GM18519 (cell line): ENCODE data around the gene TPBG.
"Not testable (repeated sequence)": the region's sequence is repeated elsewhere in the genome, so short reads cannot be mapped to it uniquely, and the experiment has no call there.

ENCODE experiments used
- ATAC-seq: cut with Tn5 transposase; IDR thresholded peaks from one replicate; pipeline ENCODE4 v1.9.1; 2021; ENCODE audit warnings: mild to moderate bottlenecking, moderate library complexity; ENCODE audit not compliant: unreplicated experiment, low FRiP score

Gene TPBG

DNA sequence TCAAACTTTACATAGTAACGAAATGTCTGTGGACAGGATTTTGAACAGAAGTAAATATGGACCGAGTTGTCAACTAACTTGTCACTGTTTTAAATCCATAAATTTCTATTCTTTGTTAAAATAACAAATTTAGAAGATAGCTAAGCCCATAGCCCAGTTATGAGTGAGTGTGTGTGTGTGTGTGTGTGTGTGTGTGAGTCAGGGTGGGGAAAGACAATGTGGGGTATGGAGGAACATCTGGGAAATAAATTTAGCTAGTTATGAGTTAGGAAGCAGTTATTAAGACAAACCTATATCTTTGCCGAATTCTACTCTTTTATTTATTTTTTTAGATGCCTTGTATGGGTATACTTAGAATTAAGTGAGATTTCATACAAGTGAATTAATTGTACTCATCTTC, 9.0 kb downstream of the TPBG start:
- no peak for ATAC-seq

DNA sequence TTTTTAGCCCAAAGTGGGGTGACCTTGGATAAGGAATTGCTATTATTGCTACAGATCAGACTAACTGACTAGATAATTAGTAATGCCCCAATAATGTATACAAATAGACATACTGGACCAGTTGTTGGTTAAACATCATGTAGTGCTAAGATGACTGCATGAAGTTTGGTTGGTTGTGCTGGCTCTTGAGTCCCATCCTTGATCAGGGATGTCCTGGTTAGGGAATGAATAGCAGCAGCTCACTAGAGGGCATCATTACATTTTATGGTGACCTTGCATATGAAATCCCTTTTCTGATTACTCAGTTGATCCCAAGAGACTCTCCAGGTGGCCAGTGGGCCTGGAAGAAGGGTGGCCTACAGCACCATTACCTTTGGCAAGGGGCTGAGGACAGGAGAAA, 10.9 kb downstream of the TPBG start:
- no peak for ATAC-seq

DNA sequence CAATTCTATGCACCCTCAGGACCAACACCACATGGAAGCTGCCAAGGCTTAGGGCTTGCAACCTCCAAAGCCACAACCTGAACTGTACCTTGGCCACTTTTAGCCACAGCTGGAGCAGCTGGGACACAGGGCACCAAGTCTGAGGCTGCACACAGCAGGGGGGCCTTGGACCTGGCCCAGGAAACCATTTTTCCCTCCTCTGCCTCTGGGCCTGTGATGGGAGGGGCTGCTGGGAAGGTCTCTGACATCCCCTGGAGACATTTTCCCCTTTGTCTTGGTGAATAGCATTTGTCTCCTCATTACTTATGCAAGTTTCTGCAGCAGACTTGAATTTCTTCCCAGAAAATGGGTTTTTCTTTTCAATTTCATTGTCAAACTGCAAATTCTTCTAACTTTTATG, 13.0 kb downstream of the TPBG start:
- no peak for ATAC-seq

DNA sequence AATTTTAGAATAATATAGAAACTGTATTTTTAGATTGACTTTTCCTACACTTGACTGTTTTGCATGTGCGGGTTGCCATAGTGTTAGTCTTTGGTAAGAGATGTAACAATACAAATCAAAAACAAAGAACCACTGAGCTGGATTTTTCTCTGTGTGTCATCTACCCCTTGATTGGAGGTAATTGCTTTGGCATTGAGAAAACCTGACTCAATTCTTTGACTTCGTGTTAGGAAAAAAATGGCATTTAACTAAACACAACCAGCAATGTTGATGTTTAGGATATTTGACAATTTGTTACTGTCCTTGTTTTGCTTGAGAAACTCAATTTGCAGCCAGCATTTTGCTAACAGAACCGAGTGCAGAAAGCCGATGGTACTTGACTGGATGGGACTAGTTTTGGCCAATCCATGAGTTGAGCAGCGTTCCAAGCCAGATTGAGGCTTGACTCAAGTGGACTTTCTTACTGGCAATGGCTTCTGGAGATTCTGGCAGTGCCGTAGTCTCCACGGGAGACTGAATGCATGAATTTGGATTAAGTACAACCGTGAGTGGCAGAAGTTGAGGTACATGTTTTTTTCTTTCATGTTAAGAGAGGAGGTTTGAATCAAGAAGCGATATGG, 17.1 kb downstream of the TPBG start:
- no peak for ATAC-seq

DNA sequence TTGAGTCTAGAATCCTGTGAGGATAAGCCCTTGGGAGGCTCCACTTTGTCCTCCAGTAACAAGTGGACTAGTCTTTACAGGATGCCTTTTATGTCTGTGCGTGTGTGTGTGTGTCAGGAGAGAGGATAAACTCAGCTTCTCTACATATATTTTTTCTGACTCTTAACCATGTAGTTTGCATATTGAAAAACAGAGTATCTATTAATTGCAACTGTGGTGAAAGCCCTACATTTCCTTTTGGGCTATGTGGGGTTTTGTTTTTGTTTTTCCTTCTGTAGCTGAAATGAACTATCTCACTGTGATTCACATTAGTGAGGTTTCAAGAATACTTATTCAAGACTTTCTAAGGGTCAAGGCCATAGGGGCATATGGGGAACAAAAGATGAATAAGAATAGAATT, 17.7 kb downstream of the TPBG start:
- ATAC-seq: peak; percentile 82

DNA sequence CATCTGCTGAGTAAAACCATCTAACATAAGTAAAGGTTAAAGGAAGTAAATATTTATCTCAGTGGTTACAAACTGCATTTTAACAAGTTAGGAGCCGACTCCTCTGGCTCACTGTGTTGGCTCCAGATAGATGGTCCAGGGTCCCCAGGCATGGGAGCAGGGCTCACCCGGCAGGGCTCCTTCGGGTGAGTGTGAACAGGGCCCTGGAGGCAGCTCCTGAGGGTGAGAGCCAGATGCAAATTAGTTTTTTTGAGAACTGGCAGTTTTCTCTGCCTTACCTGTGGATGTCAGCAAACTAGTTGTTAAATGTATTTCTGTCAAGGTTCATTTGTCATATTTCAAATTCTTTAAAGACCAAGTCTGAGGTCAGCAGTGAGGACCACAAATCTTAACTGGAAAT, 21.5 kb downstream of the TPBG start:
- no peak for ATAC-seq

DNA sequence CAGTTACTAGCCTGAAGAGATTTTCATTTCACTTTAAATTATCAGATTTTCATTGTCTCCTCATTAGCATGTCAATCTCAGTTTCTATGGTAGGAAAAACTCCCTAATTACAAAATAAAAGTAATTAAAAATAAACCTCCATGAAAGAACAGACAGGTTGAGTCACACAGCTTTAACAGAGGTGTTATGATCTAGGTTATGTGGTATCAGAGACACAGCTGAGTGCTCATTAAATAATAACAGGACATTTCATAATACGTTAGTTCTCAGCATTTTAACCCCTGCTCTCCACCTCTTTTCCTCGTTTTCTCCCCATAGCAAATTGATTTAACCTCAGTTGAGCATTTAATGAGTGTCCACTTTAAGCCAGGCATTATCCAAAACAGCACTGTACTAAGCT, 21.9 kb downstream of the TPBG start:
- no peak for ATAC-seq

DNA sequence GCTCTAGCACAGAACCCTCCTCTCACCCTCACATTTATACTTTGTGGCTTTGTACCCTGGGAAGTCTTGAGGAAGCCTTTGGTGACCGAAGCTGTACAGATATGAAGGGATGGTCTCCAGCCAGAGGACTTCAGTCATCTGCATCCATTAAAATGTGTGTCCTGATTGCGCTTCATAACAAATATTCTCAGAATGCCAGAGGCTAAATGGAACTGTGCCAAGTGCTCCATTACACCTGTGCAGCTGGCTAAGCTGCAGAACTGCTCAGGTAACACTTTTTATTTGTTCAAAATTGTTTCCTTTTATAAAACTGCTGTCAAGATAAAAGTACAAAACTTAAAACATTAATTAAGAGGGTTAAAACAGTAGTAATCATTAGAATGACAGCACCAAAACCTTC, 22.3 kb downstream of the TPBG start:
- ATAC-seq: no peak

DNA sequence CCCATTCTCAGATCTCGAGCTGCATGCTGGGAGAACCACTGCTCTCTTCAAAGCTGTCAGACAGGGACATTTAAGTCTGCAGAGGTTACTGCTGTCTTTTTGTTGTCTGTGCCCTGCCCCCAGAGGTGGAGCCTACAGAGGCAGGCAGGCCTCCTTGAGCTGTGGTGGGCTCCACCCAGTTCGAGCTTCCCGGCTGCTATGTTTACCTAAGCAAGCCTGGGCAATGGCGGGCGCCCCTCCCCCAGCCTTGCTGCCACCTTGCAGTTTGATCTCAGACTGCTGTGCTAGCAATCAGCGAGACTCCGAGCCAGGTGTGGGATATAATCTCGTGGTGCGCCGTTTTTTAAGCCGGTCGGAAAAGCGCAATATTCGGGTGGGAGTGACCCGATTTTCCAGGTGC, 31.2 kb downstream of the TPBG start:
- not testable (repeated sequence) for ATAC-seq

DNA sequence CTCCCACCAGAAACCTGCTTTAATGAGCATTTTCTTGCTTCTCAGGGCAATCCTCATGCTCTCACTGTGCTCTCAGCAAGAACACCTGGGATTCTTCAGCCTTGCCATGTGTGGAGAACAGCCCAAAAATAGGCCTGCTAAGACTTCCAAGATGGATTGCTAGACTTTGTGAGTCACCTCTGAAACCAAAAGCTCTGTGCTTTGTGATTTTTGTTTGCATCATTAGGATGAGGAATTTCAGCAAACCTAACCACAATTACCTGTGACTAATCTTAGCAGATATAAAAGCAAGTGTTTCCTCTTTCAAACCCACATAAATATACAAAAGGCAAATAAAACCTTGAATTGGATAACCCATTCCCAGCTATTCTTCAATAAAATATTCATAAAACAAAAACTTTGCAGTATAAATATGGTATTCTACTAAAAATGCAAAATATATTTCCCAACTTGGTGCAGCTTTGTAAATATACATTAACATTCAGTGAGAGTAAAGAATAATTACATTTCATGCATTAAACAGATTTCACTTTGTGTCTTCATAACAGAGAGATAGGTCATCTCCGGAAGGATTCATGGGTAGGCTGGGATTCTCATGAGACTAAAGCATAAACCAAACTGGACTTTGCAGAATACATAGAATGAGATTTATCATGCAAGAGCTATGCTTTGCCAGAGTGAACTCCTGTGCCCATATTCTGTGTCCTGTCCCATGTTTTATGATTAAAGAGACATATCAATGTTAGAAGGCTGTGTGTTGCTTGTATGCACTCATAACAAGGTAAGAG, 33.5 kb downstream of the TPBG start:
- peak; percentile 56 for ATAC-seq

DNA sequence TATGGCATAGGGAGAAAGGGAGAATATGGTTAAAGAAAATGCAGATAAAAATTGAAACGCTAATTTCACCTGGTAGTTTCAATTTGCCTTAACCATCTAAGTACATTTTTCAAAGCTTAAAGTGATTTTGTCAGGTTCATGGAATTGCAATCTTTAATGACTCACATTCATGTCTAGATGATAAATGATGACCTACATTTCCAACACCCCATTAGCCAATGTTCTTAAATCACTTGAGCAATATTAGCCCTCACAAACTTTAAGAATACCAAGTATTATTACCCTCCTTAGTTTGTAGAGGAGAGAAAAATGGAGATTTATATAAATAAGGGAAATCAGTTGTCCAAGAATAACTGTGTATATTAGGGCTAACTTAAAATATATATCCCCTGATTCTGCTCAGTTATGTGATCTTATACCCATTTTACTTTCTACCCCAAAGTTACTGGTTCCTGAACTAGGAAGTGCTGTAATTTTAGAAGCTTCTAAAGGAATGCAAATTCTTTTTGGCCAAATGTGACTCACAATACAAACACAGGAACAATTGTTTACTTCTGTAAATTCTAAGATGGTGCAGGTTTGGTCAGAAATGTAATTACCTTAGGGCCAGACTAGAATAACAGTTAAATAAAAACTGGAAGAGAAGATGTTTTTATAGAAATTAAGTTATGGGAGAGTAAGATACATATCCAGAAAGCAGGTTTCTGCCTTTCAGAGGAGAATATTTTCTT, 34.5 kb downstream of the TPBG start:
- no peak for ATAC-seq

DNA sequence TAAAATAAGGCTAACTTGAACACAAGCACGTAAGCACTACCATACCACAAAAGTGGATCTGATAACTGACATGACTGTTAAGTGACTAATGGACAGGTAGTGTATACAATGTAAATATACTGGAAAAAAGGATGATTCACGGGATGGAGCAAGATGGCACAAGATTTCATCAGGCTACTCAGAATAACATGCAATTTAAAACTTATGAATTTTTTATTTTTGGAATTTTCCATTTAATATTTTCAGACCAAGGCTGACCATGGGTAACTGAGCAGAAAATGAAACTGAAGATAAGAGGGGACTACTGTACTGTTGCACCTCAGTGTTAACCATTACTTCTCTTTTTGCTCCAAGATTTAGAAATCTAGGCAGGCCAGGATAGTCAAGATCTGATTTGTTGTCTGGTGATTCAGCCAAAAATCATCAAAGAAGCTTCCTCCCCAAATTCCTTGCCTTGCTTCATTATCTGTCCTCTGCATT, 45.4 kb downstream of the TPBG start:
- ATAC-seq: peak; percentile 42

DNA sequence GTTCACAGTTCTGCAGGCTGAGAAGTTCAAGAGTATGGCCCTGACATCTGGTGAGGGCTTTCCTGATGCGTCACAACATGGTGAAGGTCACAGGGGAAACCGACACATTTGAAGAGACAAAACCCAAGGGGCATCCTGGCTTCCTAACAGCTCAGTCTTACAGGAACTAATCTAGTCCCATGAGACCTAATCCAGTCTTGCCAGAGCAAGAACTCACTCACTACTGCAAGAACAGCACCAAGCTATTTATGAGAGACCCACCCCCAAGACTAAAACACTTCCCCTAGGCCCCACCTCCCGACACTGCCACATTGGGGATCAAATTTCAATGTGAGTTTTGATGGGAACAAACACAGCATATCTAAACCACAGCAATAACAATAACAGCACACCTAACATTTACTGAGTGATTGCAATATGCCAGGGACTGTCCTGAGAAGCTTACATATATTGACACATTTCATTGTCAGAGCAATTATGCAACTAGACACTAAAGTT, 46.6 kb downstream of the TPBG start:
- no peak for ATAC-seq

DNA sequence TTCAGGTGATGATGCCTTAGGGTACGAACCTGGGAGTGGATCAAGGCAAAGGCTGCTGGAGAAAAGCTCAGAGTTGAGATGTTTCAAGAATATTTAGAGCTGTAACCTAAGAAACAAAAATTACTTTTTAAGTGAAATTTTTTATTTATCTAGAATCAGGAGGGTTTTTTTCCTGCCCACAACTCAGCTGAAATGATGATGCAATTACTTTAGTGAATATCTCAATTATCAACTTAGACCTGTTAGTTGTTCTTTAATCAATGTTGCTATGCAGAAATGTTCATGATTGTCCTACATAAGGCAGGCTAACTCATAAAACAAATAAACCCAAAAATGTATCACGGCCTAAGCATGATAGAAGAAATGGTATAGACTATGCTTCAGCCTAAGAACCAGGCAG, 50.3 kb downstream of the TPBG start:
- no peak for ATAC-seq

DNA sequence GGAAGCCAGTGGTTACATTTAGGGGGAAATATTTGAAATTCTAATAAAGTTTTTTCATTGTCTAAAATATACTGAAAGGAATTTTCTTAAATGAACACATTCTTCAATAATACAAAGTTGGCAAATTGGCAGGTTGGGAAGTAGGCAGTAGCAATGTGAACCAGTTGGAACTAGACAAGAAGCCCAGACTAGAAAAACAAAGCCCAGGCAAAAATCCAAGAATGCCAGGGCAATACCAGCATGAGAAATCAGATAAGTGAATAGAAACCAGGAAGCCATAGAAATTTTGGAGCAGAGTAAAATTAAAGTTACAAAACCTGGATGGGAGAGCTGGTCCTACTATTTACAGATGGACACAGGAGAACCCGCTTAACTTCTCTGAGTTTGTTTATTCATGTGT, 52.2 kb downstream of the TPBG start:
- ATAC-seq: no peak

DNA sequence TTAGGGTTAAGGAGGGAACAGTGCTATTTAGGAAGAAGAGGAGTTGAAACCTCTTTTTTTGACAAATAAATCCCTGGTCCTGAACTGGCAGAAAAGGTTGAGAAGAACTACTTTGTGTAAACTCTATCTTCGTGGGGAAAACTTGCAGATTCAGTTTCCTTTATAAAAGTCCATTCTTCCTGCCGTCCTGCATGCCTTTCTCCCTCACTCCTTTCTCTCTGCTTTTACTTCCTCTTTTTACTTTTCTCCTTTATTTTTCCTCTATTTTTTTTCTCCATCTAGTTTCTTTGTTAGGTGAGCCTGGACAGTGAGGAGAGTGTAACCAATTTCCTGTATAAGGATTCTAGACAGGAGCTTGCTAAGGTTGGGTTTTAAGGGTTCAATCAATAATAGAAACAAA, 52.7 kb downstream of the TPBG start:
- no peak for ATAC-seq
